ENCODE results near the gene ASB6.
"Not testable (repeated sequence)": the region's sequence is repeated elsewhere in the genome, so short reads cannot be mapped to it uniquely, and the experiment has no call there.

ASB6 gene

DNA sequence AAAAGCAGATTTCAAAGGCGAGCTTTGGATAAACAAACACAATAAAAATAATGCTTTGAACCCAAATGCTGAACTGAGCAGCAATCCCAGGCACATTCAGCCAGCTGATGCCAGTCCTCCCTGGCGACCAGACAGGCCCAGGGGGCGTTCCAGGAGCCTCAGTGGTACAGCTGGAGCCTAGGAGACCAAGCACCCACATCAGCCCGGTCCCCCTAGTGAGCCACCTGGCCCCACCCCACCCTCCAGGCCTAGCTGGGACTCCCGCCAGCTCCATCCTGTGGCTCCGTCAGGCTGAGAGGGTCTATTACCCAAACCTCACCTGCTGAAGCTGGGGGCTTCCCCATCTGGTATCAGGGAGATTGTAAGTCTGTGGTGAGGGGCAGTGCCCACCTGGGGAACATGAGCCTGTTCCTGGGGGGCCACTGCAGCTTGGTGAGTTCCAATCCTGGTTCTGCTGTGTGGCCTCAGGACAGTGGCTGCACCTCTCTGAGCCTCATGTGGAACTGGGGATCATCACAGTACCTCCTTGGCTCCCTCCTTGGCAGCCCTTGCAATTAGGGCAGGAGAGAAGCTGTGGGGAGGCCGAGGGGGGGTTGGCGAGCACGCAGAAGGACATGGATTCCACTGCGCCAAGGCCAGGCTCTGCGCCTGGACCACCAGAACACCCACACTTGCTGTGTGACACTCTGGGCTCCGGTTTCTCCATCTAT lies 37.7 kb downstream of the ASB6 start:
- DNase-seq = peak; percentile 43

- DNase-seq = peak; percentile 22
Observed at GRCh38 chr9:129602598-129603415, 39.1 kb downstream of the ASB6 start.

DNA sequence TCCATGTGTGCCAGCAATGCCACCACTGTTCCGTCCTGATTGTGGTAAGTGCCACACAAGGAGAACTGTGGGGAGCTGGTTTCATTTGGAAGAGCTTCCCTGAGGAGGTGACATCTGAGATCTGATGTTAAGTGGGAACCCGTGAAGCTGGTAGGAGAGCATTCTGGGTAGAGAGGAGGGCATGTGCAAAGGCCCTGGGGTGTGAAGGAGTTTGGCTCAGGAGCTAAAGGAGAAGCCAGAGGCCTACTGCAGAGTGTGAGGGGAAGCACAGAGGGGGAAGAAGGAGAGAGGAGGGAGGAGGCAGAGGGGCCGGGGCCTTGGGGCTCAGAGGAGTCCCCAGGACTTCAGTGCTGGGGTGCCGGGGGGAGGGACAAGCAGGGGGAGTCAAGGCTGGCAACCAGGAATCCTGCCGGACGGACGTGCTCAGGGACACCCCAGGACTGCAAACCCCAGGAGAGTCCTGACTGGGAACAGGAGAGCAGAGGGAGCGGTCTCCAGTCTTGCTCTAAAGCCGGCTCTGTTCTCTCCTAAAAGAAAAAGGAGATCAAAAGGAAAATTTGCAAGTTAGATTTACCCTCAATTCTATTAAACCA lies 40.8 kb downstream of the ASB6 start:
- DNase-seq = no peak

- DNase-seq = no peak
Observed at GRCh38 chr9:129598089-129598596, 43.8 kb downstream of the ASB6 start.

- no peak for DNase-seq
Observed at GRCh38 chr9:129597355-129598088, 44.4 kb downstream of the ASB6 start.

DNA sequence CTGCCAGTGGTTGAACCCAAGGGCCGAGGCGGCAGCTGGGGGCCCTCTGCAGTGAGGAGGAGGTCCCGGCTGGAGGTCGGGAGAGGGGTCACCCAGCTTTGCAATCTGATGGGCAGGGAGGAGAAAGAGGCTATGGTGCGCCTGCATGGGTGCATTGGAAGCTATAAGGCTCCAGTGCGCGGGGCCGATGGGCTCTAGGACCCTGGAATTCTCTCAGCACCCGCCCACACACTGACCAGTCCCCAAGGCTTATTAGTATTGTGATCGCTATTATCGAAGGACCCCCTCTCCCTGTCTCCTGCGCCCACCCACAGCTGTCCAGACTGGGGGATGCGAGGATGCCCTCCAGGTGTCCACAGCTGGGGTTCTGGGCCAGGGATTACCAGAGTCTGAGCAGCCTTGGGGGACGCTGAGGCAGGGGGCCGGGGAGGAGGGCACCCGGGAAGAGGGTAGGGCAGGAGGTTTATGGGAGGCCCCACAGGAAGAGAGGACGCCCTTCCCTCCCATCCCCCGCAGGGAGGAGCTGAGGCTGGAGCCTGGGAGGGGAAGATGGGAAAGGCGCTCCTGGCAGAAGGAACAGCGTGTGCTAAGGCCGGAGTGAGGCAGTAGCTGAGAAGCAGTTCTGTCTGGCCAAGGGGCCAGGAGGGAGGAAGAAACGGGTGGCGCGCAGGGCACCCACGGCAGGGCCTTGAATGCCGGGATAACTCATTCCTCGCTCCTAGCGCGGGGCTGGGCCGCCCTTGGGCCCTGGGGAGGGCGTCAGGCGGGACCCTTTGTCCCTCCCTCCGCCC lies 45.2 kb downstream of the ASB6 start:
- no peak for DNase-seq

DNA sequence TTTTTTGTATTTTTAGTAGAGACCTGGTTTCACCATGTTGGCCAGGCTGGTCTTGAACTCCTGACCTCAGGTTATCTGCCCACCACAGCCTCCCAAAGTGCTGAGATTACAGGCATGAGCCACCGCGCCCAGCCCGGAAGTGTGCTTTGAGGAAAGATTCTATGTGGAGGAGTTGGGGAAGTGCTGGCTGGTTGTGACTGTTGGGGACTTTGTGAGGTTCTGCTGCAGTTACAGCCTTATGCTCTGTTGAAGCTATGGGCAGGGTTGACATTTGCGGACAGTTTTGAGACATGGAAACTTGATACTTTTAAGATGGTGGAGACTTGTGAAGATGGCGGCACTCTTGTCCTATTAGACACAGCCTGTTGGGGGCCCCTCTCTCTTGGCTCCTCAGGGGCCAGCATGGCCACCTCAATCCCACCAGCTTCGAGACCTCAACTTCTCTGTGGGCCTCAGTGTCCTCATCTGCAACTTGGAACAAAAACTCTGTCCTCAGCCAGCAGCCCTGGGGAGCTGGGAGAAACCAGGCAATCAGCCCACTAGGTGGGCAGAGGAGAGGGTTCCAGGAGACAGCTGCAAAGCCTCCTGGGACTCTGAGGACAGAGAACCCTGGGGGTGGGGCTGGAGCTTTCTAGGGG lies 45.9 kb downstream of the ASB6 start:
- DNase-seq = no peak

DNA sequence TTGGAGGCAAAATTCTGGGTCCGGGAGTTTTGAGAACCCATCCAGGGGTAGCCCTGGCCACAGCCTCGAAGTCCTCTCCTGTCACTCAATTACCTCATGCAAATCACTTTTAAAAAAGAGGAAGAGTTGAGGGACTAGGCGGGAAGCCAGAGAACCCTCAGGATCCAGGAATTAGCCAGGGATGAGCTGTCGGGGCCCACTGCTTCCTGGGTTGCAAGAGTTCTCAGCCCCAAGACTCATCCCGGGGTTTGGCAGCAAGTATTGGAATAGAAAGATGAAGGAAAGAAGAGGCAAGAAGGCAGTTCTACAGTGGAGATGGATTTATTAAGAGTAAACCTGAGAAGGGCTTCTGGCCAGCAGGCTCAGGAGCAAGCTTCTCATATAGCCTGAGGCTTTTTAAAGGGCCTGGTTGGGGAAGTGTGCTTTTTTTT lies 46.6 kb downstream of the ASB6 start:
- DNase-seq = no peak

GRCh38 chr9:129594632-129595031 lies 47.3 kb downstream of the ASB6 start:
- DNase-seq = no peak

- DNase-seq = not testable (repeated sequence)
Observed at GRCh38 chr9:129592790-129593189, 49.2 kb downstream of the ASB6 start.

DNA sequence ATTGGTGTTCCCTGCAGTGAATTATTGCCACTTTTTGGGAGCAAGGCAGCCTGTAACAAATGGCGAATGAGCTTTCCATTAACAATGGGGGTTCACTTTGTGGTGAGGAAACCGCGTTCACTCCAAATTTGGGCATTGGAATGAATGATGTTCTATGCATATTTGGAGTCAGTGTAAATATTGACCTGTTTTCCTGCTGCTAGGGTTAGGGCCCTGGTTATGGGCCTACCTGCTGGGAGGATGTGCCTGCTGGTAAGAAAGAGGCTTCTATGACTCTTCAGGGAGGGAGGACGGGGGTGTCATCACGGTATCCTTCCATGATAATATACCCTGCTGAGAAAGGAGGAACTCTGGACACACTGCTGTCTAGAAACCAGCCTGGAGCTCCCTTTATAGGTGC lies 50.0 kb downstream of the ASB6 start:
- no peak for DNase-seq

DNA sequence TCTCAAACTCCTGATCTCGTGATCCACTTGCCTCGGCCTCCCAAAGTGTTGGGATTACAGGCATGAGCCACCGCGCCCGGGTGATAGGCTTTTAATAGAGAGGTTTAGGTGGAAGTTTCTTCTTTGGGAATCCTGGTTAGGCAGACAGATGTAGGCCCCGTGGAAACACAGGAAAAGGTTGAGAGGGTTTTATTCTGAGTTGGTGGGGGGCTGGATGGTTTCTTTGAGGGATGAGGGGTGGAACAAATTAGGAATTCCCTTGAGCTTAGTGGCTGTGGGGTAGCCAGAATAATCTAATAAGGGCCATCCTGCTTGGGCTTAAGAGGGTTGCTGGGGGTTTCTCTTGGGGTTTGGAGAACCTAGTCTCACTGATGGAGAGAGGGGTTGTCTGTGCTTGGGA lies 51.5 kb downstream of the ASB6 start:
- DNase-seq = no peak

DNA sequence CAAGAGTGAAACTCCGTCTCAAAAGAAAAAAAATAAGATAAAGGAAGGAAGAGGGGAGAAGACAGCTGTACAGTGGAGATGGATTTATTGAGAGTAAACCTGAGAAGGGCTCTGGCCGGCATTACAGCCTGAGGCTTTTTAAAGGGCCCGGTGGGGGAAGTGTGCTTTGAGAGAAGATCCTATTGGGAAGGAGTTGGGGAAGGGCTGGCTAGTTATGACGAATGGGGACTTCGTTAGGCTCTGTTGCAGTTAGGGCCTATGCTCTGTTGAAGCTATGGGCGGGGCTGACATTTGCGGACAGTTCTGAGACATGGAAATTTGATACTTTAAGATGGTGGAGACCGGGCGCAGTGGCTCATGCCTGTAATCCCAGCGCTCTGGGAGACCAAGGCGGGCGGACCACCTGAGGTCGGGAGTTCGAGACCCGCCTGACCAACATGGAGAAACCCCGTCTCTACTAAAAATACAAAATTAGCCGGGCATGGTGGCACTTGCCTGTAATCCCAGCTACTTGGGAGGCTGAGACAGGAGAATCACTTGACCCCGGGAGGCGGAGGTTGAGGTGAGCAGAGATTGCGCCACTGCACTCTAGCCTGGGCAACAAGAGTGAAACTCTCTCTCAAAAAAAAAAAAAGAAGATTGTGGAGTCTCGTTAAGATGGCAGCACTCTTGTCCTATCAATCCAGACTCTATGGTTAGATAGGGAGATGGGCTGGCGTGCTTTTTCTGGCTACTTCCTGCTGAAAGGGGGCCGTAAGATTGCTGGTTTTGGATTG lies 54.3 kb downstream of the ASB6 start:
- no peak for DNase-seq

GRCh38 chr9:129586685-129587084 lies 55.3 kb downstream of the ASB6 start:
- DNase-seq = peak; percentile 73

DNA sequence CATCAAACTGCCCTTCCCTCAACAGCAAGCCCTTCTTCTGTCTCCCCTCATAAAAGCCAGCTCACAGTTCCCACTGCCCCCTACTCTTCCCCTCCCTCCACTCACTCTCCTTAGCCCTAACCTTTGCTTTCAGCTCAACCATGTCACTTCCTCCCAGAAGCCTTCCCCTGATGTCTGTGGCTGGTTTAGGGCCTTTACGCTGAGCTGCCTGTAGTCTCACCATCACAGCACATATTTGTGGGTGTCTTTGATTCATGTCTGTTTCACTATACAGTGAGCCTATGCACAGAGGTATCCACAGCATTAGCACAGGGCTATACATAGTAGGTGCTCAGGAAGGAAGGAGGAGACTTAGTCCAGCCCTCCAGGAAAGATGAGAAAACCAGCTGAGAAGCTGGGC lies 55.7 kb downstream of the ASB6 start:
- DNase-seq = no peak

DNA sequence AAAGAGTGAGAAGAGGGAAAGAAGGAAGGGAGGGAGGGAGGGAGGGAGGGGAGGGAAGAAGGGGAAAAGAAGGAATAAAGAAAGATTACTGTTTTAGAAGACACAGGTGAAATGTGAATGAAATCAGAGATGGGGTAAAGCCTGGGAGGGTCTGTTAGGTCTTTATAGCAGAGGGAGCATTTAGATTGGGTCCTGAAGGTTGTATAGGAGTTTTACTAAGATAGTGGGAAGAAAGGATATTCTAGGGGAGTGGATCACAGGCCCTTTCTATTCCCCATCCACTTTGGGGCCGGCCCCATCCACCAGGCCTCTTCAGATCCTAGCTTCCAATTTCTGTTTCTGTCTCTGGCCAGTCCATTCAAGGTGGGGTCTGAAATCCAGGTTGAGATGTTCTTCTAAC lies 56.6 kb downstream of the ASB6 start:
- DNase-seq = no peak

Measured in NCI-H2171 treated with DMSO at 0.1 percent for 48 hours (cell line).